ENCODE data around the gene KIF6. TPM values are rescaled to one million over a fixed set of nuclear protein-coding genes. Genes with fewer than 3 reads are reported as not detected.

Gene KIF6
- total RNA-seq, 1 donor from 2014 or later, result 1.5 TPM

- no peak for DNase-seq (ENCODE audit: low read depth, low spot score)
- no peak for TF ChIP-seq CTCF (conservative IDR thresholded peaks at IDR 0.05)
- H3K9me3 Mint-ChIP-seq, result peaks cover 11% of the 10 kb centered on the region
- no peak overlapping the region for H3K27ac Mint-ChIP-seq (ENCODE audit: unreplicated experiment)
- H3K36me3 Mint-ChIP-seq (ENCODE audit: low read depth), result peaks cover 9% of the 10 kb centered on the region
- H3K4me3 Mint-ChIP-seq, result no peak overlapping the region
- H3K27me3 Mint-ChIP-seq (ENCODE audit: low read depth), result no peaks in the 10 kb centered on the region
- H3K4me1 Mint-ChIP-seq, result no peaks in the 10 kb centered on the region
These were observed 194.9 kb downstream of the KIF6 start for GRCh38 chr6:39530201-39530759.

- H3K4me3 Mint-ChIP-seq, result no peak overlapping the region
- H3K4me1 Mint-ChIP-seq, result no peaks in the 10 kb centered on the region
These were observed 197.2 kb downstream of the KIF6 start for GRCh38 chr6:39527792-39528564.

DNA sequence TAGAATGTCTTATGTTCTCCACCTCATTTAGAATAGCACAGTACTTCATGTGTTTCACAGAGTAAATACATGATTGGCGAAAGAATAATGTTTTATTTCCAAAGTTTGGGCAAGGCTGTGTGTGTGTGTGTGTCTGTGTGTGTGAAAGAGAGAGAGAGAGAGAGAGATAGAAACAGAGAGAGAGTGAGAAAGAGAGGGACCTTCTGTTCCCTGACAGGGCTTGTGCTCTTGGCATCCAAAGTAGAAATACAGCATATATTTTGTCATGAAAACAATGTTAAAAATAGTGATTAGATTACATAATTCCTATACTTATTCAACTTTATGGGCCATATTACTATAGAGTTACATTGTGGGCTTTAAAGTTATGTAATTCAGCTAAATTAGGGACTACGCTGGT, 201.2 kb downstream of the KIF6 start:
- H3K9me3 Mint-ChIP-seq, result no peaks in the 10 kb centered on the region
- no peak for DNase-seq (ENCODE audit: low read depth, low spot score)
- TF ChIP-seq CTCF (conservative IDR thresholded peaks at IDR 0.05), result no peak
- no peaks in the 10 kb centered on the region for H3K4me1 Mint-ChIP-seq
- no peaks in the 10 kb centered on the region for H3K27me3 Mint-ChIP-seq (ENCODE audit: low read depth)
- H3K27ac Mint-ChIP-seq (ENCODE audit: unreplicated experiment), result no peak overlapping the region
- no peak overlapping the region for H3K4me3 Mint-ChIP-seq
- no peaks in the 10 kb centered on the region for H3K36me3 Mint-ChIP-seq (ENCODE audit: low read depth)

More at GRCh38 chr6:39527792-39528564, 197.2 kb downstream of the KIF6 start:
- H3K9me3 Mint-ChIP-seq, result peaks cover 11% of the 10 kb centered on the region
- no peaks in the 10 kb centered on the region for H3K27me3 Mint-ChIP-seq (ENCODE audit: low read depth)
- no peak overlapping the region for H3K27ac Mint-ChIP-seq (ENCODE audit: unreplicated experiment)
- no peak for DNase-seq (ENCODE audit: low read depth, low spot score)
- TF ChIP-seq CTCF (conservative IDR thresholded peaks at IDR 0.05), result no peak
- peaks cover 8% of the 10 kb centered on the region for H3K36me3 Mint-ChIP-seq (ENCODE audit: low read depth)

- Mint-ChIP-seq H3K4me3 (no peak overlapping the region), H3K27me3 (ENCODE audit: low read depth) (no peaks in the 10 kb centered on the region), H3K4me1 (no peaks in the 10 kb centered on the region), H3K27ac (ENCODE audit: unreplicated experiment) (no peak overlapping the region), H3K9me3 (no peaks in the 10 kb centered on the region), H3K36me3 (ENCODE audit: low read depth) (no peaks in the 10 kb centered on the region)
- no peak for DNase-seq (ENCODE audit: low read depth, low spot score)
- TF ChIP-seq CTCF (conservative IDR thresholded peaks at IDR 0.05), result no peak
These were observed 203.2 kb downstream of the KIF6 start for GRCh38 chr6:39521958-39522357.

GRCh38 chr6:39520916-39521315, 204.3 kb downstream of the KIF6 start:
- Mint-ChIP-seq H3K4me3 (no peak overlapping the region), H3K36me3 (ENCODE audit: low read depth) (no peaks in the 10 kb centered on the region), H3K27ac (ENCODE audit: unreplicated experiment) (no peak overlapping the region), H3K9me3 (no peaks in the 10 kb centered on the region), H3K27me3 (ENCODE audit: low read depth) (no peaks in the 10 kb centered on the region), H3K4me1 (no peaks in the 10 kb centered on the region)
- TF ChIP-seq CTCF (conservative IDR thresholded peaks at IDR 0.05), result no peak
- no peak for DNase-seq (ENCODE audit: low read depth, low spot score)
